Mesodermal cell (in vitro differentiated cells): ENCODE data around the gene MYH7.
"Not testable (repeated sequence)": the region's sequence is repeated elsewhere in the genome, so short reads cannot be mapped to it uniquely, and the experiment has no call there.

Source experiments
- H3K27ac ChIP-seq: 2 replicates; pipeline ENCODE4 v1.7.0; 2013; ENCODE audit warnings: mild to moderate bottlenecking, low read depth, low read length, moderate library complexity; ENCODE audit not compliant: severe bottlenecking
- H3K36me3 ChIP-seq: 2 replicates; pipeline ENCODE4 v1.7.1; 2013; ENCODE audit warnings: mild to moderate bottlenecking, low read length, moderate library complexity; ENCODE audit not compliant: control insufficient read depth, insufficient read depth
- H3K4me1 ChIP-seq: one replicate; pipeline ENCODE4 v1.7.1; 2013; ENCODE audit warnings: mild to moderate bottlenecking, low read length; ENCODE audit not compliant: insufficient read depth, control insufficient read depth, poor library complexity, severe bottlenecking
- H3K4me3 ChIP-seq: 2 replicates; pipeline ENCODE4 v1.7.0; 2013; ENCODE audit warnings: low read length, control low read depth, mild to moderate bottlenecking; ENCODE audit not compliant: insufficient read depth, poor library complexity, severe bottlenecking; ENCODE audit errors: extremely low read depth
- H3K9me3 ChIP-seq: 2 replicates; pipeline ENCODE4 v1.7.1; 2013; ENCODE audit warnings: mild to moderate bottlenecking, low read length, moderate library complexity; ENCODE audit not compliant: control insufficient read depth
- WGBS, 2 experiments: methylation state at CpG; one replicate each; pipeline ENCODE4 v1.1.5; 2013; ENCODE audit warnings: missing lambda C conversion rate in 2 of 2; ENCODE audit not compliant: insufficient coverage in 2 of 2; 5-methylcytosine and 5-hydroxymethylcytosine counted together

The MYH7 gene

GRCh38 chr14:23399591-23399990 is 35.9 kb downstream of the MYH7 start:
- Histone ChIP-seq H3K4me3 (no peak overlapping the region), H3K9me3 (no peaks in the 10 kb centered on the region), H3K4me1 (peaks cover 2% of the 10 kb centered on the region), H3K36me3 (no peaks in the 10 kb centered on the region), H3K27ac (peak overlapping the region; percentile 10)
- WGBS, 2 experiments, result 83 to 88% methylated on average over 3 to 4 of the region's 6 CpGs

- no peaks in the 10 kb centered on the region for H3K9me3 ChIP-seq
- peak overlapping the region; percentile 10 for H3K27ac ChIP-seq
- no peak overlapping the region for H3K4me3 ChIP-seq
- no peaks in the 10 kb centered on the region for H3K36me3 ChIP-seq
- 95 to 100% methylated on average over 2 to 3 of the region's 3 CpGs for WGBS, 2 experiments
- H3K4me1 ChIP-seq, result peaks cover 2% of the 10 kb centered on the region
Measured at GRCh38 chr14:23399136-23399535, 36.3 kb downstream of the MYH7 start.

DNA sequence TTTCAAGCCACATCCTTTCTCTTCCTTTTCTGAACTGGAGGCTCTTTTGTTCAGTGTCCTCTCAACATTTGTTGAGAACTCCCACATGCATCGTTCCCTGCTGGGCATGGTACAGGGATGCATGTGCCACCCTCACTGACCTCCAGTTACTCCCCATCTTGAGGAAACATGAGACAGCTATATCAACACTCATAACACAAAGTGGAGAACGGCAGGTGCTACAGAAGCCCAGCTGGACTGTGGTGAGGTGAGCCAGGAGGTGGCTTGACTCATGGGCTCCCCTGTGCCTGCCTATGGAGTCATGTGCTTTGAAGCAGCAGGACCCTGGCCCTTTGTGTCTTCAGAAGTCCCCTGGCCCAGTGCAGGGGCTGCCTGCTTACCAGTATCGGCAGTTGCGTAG is 37.1 kb downstream of the MYH7 start:
- Histone ChIP-seq H3K36me3 (no peaks in the 10 kb centered on the region), H3K27ac (no peak overlapping the region), H3K4me3 (no peak overlapping the region), H3K9me3 (no peaks in the 10 kb centered on the region), H3K4me1 (peaks cover 2% of the 10 kb centered on the region)
- 100% methylated on average over 2 to 3 of the region's 4 CpGs for whole genome bisulfite sequencing, 2 experiments

- Histone ChIP-seq H3K27ac (no peak overlapping the region), H3K9me3 (no peaks in the 10 kb centered on the region), H3K4me3 (no peak overlapping the region), H3K4me1 (peaks cover 2% of the 10 kb centered on the region), H3K36me3 (no peaks in the 10 kb centered on the region)
- 88 to 98% methylated on average over 6 of the region's 10 CpGs for WGBS, 2 experiments
Measured at GRCh38 chr14:23396781-23397407, 38.6 kb downstream of the MYH7 start.

GRCh38 chr14:23396126-23396525 is 39.3 kb downstream of the MYH7 start:
- Histone ChIP-seq H3K4me3 (no peak overlapping the region), H3K36me3 (no peaks in the 10 kb centered on the region), H3K27ac (no peak overlapping the region), H3K9me3 (no peaks in the 10 kb centered on the region), H3K4me1 (peaks cover 2% of the 10 kb centered on the region)
- 87 to 95% methylated on average over 7 to 9 of the region's 10 CpGs for WGBS, 2 experiments

GRCh38 chr14:23392613-23393012 is 42.8 kb downstream of the MYH7 start:
- Histone ChIP-seq H3K27ac (no peak overlapping the region), H3K36me3 (no peaks in the 10 kb centered on the region), H3K9me3 (no peaks in the 10 kb centered on the region), H3K4me1 (no peaks in the 10 kb centered on the region), H3K4me3 (no peak overlapping the region)
- WGBS, 2 experiments, result 85 to 88% methylated on average over 4 to 5 of the region's 7 CpGs

- 80% methylated on average over 1 of the region's 19 CpGs; no CpG with 5 or more reads in 1 of the 2 experiments for WGBS, 2 experiments
- H3K27ac ChIP-seq, H3K4me3 ChIP-seq, H3K4me1 ChIP-seq, H3K9me3 ChIP-seq, H3K36me3 ChIP-seq: not testable (repeated sequence)
Measured at GRCh38 chr14:23389871-23390270, 45.6 kb downstream of the MYH7 start.

DNA sequence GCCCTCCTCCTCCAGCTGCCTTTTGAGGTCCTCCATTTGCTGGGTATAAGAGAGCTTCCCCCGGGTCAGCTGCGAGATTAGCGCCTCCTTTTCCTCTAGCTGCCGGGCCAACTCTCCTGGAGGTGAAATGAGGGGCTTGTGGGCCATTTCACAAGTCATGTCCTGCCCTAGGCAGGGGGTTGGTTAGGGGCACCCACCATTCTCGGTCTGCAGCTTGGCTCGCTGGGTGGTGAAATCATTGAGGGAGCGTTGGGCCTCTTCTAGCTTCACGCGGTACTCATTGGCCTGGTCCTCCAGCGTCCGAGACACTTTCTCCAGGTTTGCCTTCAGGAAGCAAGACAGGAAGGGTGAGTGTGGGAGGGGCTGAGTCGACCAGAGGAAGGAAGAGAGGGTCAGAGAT is 46.1 kb downstream of the MYH7 start:
- 86 to 92% methylated on average over 8 to 9 of the region's 12 CpGs for WGBS, 2 experiments
- H3K27ac ChIP-seq, result no peak overlapping the region
- H3K4me3 ChIP-seq, result no peak overlapping the region
- H3K4me1 ChIP-seq, result no peaks in the 10 kb centered on the region
- no peaks in the 10 kb centered on the region for H3K36me3 ChIP-seq
- no peaks in the 10 kb centered on the region for H3K9me3 ChIP-seq

GRCh38 chr14:23388996-23389395 is 46.5 kb downstream of the MYH7 start:
- Histone ChIP-seq H3K4me3 (no peak overlapping the region), H3K4me1 (no peaks in the 10 kb centered on the region), H3K36me3 (no peaks in the 10 kb centered on the region), H3K27ac (no peak overlapping the region), H3K9me3 (no peaks in the 10 kb centered on the region)
- 60 to 78% methylated on average over 1 to 2 of the region's 8 CpGs for WGBS, 2 experiments

- no peaks in the 10 kb centered on the region for H3K4me1 ChIP-seq
- H3K9me3 ChIP-seq, result no peaks in the 10 kb centered on the region
- H3K4me3 ChIP-seq, result no peak overlapping the region
- no peak overlapping the region for H3K27ac ChIP-seq
- 94 to 96% methylated on average over 20 to 22 of the region's 26 CpGs for WGBS, 2 experiments
- H3K36me3 ChIP-seq, result no peaks in the 10 kb centered on the region
Measured at GRCh38 chr14:23387916-23388882, 47.3 kb downstream of the MYH7 start.

DNA sequence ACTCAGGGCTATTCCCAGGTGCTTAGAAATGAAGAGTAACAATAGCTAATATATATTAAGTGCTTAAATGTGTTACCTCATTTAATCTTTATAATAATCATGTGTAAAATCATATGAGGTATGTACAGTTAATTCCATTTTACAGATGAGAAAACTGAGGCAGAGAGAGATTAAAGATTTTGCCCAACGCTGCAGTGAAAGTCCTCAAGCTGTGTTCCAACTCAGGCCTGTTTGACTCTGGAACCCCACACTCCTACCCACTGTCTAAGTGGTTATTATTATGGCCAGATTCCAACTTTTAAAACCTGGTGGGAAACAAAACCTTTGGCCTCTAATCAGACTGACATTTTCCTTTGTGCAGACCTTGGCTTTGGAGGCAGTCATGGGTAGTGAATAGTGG is 48.5 kb downstream of the MYH7 start:
- 100% methylated on average over 1 of the region's 1 CpG; no CpG with 5 or more reads in 1 of the 2 experiments for WGBS, 2 experiments
- H3K36me3 ChIP-seq, result no peaks in the 10 kb centered on the region

More for the DNA sequence above, 48.5 kb downstream of the MYH7 start:
- Histone ChIP-seq H3K4me1 (no peaks in the 10 kb centered on the region), H3K9me3 (no peaks in the 10 kb centered on the region), H3K4me3 (no peak overlapping the region), H3K27ac (no peak overlapping the region)
